Karpas-422 (cell line): Measurements from ENCODE around the gene RNASEH2A. TPM values are rescaled to one million over a fixed set of nuclear protein-coding genes. Genes with fewer than 3 reads are reported as not detected.
A peak's percentile ranks its signal among the peaks of the same experiment; 100 is the strongest.
"Not testable (repeated sequence)": the region's sequence is repeated elsewhere in the genome, so short reads cannot be mapped to it uniquely, and the experiment has no call there.

Experiments
- DNase-seq: peaks from one replicate; pipeline ENCODE4 v3.0.0-alpha.2; 2015
- H2AFZ ChIP-seq: fragments of 200-600 bp; sonication (generic); 2 replicates; pipeline ENCODE4 v1.6.1; 2014; ENCODE audit warnings: antibody characterized with exemption, low read length, mixed read lengths
- H3K27ac ChIP-seq: fragments of 200-600 bp; sonication (generic); 2 replicates; pipeline ENCODE4 v1.5.1; 2014; ENCODE audit warnings: mild to moderate bottlenecking, low read length, moderate library complexity
- H3K27me3 ChIP-seq: fragments of 200-600 bp; sonication (generic); 2 replicates; pipeline ENCODE4 v1.6.1; 2014; ENCODE audit warnings: low read length, mixed read lengths
- H3K36me3 ChIP-seq: fragments of 200-600 bp; sonication (generic); 2 replicates; pipeline ENCODE4 v1.6.1; 2014; ENCODE audit warnings: low read length, mixed read lengths; ENCODE audit not compliant: insufficient read depth
- H3K4me1 ChIP-seq: fragments of 200-600 bp; sonication (generic); 2 replicates; pipeline ENCODE4 v1.6.1; 2014; ENCODE audit warnings: mild to moderate bottlenecking, low read length, mixed read lengths
- H3K4me2 ChIP-seq: fragments of 200-600 bp; sonication (generic); 2 replicates; pipeline ENCODE4 v1.6.1; 2014; ENCODE audit warnings: low read length, low read depth, mild to moderate bottlenecking; ENCODE audit not compliant: poor library complexity, severe bottlenecking
- H3K4me3 ChIP-seq: fragments of 200-600 bp; sonication (generic); 2 replicates; pipeline ENCODE4 v1.5.1; 2014; ENCODE audit warnings: mild to moderate bottlenecking, antibody characterized with exemption, low read length, mixed read lengths
- H3K79me2 ChIP-seq: fragments of 200-600 bp; sonication (generic); 2 replicates; pipeline ENCODE4 v1.6.1; 2014; ENCODE audit warnings: mild to moderate bottlenecking, low read length, mixed read lengths
- H3K9ac ChIP-seq: fragments of 200-600 bp; sonication (generic); 2 replicates; pipeline ENCODE4 v1.6.0; 2014; ENCODE audit warnings: low read length
- H3K9me2 ChIP-seq: fragments of 200-600 bp; sonication (generic), shearing (Covaris generic); replicated peaks from 2 replicates; pipeline ENCODE4 v1.6.0; 2014; ENCODE audit warnings: mild to moderate bottlenecking, low read length, moderate library complexity; ENCODE audit not compliant: insufficient read depth
- H3K9me3 ChIP-seq: fragments of 300-700, 200-600 bp; sonication (generic); 2 replicates; pipeline ENCODE4 v1.6.1; 2014; ENCODE audit warnings: low read length, mixed read lengths
- H4K20me1 ChIP-seq: fragments of 200-600 bp; sonication (generic); 2 replicates; pipeline ENCODE4 v1.6.1; 2014; ENCODE audit warnings: mild to moderate bottlenecking, antibody characterized with exemption, low read length, low read depth; ENCODE audit not compliant: insufficient read depth
- total RNA-seq: library from RNA; depleted of rRNA; stranded (reverse); fragments of >200 nt; shearing (Covaris generic); gene quantifications from 2 replicates; pipeline ENCODE4 v1.2.3, GENCODE V29; 2014; ENCODE audit warnings: low replicate concordance

Gene RNASEH2A
- total RNA-seq, 1 experiment from 2014 or later, result 37.8 TPM

DNA sequence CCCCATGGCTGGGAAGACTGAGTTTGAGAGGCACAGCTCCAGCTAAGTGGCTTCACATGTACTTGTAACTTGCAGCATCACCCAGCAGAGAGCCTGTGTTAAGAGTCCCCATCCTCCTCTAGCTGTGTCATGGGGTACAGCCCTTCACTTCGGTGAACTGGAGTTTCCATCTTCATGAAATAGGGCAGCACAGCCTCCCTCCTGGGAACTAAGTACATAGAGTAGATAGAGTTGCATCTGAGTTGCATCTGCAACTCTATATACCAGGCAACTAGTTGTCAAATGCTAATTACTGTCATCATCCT is 6.0 kb upstream of the RNASEH2A start:
- no peaks in the 10 kb centered on the region for H3K9me3 ChIP-seq
- peak overlapping the region; percentile 83 for H3K4me2 ChIP-seq
- H3K36me3 ChIP-seq, result peaks cover 6% of the 10 kb centered on the region
- peaks cover 20% of the 10 kb centered on the region for H3K79me2 ChIP-seq
- no peaks in the 10 kb centered on the region for H3K9me2 ChIP-seq
- DNase-seq, result no peak
- no peaks in the 10 kb centered on the region for H3K27me3 ChIP-seq
- H3K4me1 ChIP-seq, result peaks cover 29% of the 10 kb centered on the region
- no peaks in the 10 kb centered on the region for H4K20me1 ChIP-seq
- H2AFZ ChIP-seq, result no peak overlapping the region
- H3K9ac ChIP-seq, result peak overlapping the region; percentile 88
- H3K27ac ChIP-seq, result peak overlapping the region; percentile 62; the same call in 1 of the 2 replicates
- peak overlapping the region; percentile 83 for H3K4me3 ChIP-seq

DNA sequence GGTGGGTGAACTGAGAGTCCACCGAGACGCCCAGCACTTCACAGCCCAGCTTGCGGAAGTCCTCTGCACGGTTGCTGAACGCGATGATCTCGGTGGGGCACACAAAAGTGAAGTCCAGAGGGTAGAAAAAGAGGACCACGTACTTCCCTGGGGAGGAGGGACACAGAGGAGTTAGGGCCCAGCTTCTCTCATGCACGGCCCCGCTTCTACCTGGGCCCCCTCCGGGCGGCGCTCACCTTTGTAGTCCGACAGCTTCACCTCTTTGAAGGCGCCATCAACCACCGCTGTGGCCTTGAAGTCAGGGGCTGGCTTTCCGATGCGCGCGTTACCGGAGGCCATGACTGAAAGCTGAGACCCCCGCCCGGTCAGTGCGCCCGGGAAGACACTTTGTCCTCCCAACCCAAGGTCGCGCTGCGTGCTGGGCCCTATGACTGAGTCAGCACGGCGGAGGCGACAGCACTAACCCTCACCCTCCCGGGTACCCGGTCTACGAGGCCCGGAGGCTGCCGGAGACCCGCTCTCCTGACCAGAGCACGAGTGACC is 5.4 kb upstream of the RNASEH2A start:
- Histone ChIP-seq H3K4me1 (peaks cover 31% of the 10 kb centered on the region), H2AFZ (0 out of 2 replicates have a peak overlapping the region, but pooled peaks have one; percentile 92), H3K9me3 (no peaks in the 10 kb centered on the region), H3K9me2 (no peaks in the 10 kb centered on the region), H3K27me3 (no peaks in the 10 kb centered on the region), H3K4me3 (peak overlapping the region; percentile 83), H3K4me2 (peak overlapping the region; percentile 83), H3K79me2 (peaks cover 20% of the 10 kb centered on the region), H3K9ac (peak overlapping the region; percentile 88), H4K20me1 (no peaks in the 10 kb centered on the region), H3K36me3 (peaks cover 6% of the 10 kb centered on the region), H3K27ac (peak overlapping the region; percentile 62)
- DNase-seq, result peak; percentile 62

DNA sequence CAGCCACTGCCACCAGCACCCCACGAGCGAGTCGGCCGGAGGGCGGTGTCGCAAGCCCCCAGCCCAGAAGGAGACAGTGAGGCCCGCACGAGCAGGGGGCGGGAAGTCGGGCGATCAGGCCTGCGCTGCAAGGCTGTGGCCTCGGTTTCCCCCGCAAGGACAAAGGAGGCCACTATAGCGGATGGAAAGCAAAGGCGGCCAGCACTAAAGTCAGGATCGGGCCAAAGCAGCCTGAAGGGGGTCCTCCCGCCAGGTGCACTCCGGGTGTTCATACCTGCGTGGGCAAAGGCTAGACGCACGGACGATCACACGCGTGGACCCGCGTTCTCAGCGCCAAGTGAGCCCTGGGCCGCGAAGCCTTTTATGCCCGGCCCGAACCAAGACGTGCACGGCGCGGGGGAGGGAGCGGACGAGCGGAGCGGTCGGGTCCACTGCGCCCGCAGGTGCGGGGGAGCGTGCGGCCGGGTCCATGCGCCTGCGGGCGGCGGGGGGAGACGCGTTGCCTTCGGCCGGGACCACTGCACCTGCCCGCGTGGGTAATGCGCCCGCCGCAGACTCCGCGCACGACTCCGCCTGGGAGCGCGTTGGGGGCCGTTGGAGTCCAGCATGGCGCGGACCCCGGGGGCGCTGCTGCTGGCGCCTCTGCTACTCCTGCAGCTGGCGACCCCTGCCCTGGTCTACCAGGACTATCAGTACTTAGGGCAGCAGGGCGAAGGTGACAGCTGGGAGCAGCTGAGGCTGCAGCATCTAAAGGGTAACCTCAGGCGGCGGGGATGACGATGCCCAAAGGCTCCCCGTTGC is 4.7 kb upstream of the RNASEH2A start, which contains the start of the genes PRDX2 and THSD8:
TSS of gene PRDX2 (minus strand) at position 335 of the 801 bp plus-strand sequence. CDS start 539 bp downstream, outside the sequence.
TSS of gene THSD8 (plus strand) at position 604 of the 801 bp plus-strand sequence. CDS start at position 607, 3 bp downstream.
- Histone ChIP-seq H3K79me2 (peaks cover 22% of the 10 kb centered on the region), H3K4me1 (peaks cover 31% of the 10 kb centered on the region), H3K27me3 (no peaks in the 10 kb centered on the region), H3K36me3 (peaks cover 6% of the 10 kb centered on the region), H4K20me1 (no peaks in the 10 kb centered on the region), H3K27ac (peak within 1 kb of the TSS; percentile 62), H3K9ac (peak within 1 kb of the TSS; percentile 88), H3K9me2 (no peaks in the 10 kb centered on the region), H3K4me3 (peak within 1 kb of the TSS; percentile 83), H2AFZ (peak within 1 kb of the TSS; percentile 92; the same call in 1 of the 2 replicates), H3K4me2 (peak within 1 kb of the TSS; percentile 83), H3K9me3 (no peaks in the 10 kb centered on the region)
- DNase-seq, result peak; percentile 96

DNA sequence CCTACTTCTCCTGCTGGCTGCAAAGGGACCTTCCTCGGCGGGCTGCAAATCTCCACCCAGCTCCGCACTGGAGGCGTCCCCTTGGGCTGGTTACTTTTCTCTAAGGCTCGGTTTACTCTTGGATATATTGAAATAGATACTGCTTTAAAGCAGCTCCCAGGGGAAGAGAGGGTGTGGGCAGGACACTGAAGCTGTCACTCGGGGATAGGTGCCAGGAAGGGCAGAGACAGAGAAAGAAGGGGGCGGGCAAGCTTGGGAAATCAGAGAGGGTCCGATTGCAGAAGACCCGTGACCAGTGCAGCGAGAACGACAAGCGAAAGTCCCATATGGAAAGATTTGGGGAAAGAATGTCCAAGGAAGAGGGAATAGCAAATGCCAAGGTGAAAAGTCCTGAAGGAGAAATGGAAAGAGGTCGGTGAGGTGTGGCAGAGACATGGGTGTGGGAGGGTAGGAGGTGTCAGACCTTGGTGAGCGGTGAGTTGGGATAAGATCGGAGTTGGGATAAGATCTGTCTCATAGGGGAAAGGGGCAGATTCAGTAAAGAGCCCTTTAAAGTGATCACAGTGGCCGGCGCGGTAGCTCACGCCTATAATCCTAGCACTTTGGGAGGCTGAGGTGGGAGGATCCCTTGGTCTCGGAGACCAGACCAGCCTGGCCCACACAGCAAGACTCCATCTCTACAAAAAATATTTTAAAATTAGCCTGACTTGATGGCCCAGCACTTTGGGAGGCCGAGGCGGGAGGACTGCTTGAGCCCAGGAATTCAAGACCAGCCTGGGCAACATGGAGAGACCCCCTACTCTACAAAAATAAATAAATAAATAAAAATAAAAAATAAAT is 3.9 kb upstream of the RNASEH2A start:
- no peaks in the 10 kb centered on the region for H4K20me1 ChIP-seq
- peaks cover 6% of the 10 kb centered on the region for H3K36me3 ChIP-seq
- DNase-seq, result no peak
- H3K4me2 ChIP-seq, result peak overlapping the region; percentile 83
- H3K79me2 ChIP-seq, result peaks cover 29% of the 10 kb centered on the region
- no peaks in the 10 kb centered on the region for H3K9me3 ChIP-seq
- peaks cover 36% of the 10 kb centered on the region for H3K4me1 ChIP-seq
- H3K9me2 ChIP-seq, result no peaks in the 10 kb centered on the region
- no peak overlapping the region for H3K27ac ChIP-seq
- peak overlapping the region; percentile 83 for H3K4me3 ChIP-seq
- H3K27me3 ChIP-seq, result no peaks in the 10 kb centered on the region
- peak overlapping the region; percentile 92; the same call in 1 of the 2 replicates for H2AFZ ChIP-seq
- peak overlapping the region; percentile 88 for H3K9ac ChIP-seq

DNA sequence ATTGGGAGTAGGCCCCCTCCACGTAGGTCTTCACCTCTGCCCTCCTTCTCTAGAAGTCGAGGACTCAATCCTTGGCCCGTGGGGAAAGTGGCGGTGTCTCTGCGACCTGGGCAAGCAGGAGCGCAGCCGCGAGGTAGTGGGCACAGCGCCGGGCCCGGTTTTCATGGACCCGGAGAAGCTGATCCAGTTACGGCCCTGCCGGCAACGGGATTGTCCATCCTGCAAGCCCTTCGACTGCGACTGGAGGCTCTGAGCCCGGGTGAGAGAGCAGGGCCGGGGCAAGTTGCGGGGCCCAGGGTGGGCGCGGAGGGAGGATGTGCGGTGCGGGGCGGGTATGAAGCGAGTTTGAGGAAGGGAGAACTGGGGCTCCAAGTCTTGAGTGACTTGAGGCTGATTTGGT is 2.3 kb upstream of the RNASEH2A start:
- Histone ChIP-seq H3K27ac (no peak overlapping the region), H3K9me2 (no peaks in the 10 kb centered on the region), H3K4me3 (no peak overlapping the region), H4K20me1 (no peaks in the 10 kb centered on the region), H3K4me2 (no peak overlapping the region), H3K9me3 (no peaks in the 10 kb centered on the region), H3K27me3 (no peaks in the 10 kb centered on the region), H3K9ac (no peak overlapping the region), H3K4me1 (peaks cover 36% of the 10 kb centered on the region), H3K79me2 (peaks cover 29% of the 10 kb centered on the region), H3K36me3 (peaks cover 6% of the 10 kb centered on the region), H2AFZ (no peak overlapping the region)
- DNase-seq, result no peak

DNA sequence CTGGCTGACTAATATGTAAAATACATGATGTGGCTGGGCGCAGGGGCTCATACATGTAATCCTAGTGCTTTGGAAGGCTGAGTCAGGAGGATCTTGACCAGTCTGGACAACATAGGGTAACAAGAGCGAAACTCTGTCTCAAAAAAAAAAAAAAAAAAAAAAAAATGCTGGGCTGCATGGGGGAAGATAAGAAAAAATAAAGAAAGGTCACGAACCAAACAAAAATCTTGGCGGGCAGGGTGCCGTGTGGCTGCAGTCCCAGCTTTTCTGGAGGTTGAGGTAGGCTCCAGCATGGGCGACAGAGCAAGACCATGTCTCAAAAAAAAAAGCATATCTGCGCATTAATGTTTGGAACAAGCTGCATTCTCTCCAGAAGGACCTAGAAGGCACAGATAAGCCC is 8.7 kb downstream of the RNASEH2A start:
- Histone ChIP-seq H3K27ac (no peak overlapping the region), H2AFZ (no peak overlapping the region), H3K4me1 (no peaks in the 10 kb centered on the region), H3K9me2 (no peaks in the 10 kb centered on the region), H3K4me2 (no peak overlapping the region), H3K36me3 (no peaks in the 10 kb centered on the region), H4K20me1 (no peaks in the 10 kb centered on the region), H3K9me3 (no peaks in the 10 kb centered on the region), H3K79me2 (no peaks in the 10 kb centered on the region), H3K27me3 (no peaks in the 10 kb centered on the region), H3K9ac (no peak overlapping the region), H3K4me3 (no peak overlapping the region)
- DNase-seq, result no peak

DNA sequence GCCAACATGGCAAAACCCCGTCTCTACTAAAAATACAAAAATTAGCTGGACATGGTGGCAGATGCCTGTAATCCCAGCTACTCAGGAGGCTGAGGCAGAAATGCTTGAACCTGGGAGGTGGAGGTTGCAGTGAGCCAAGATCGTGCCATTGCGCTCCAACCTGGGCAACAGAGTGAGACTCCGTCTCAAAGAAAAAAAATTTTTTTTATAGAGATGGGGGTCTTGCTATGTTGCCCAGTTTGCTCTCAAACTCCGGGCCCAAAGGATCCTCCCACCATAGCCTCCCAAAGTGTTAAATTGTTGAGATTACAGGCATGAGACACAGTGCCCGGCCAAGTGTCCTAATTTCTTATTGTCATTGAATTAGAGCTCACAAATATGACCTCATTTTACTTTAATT is 10.8 kb downstream of the RNASEH2A start:
- H3K79me2 ChIP-seq, H3K9me2 ChIP-seq, H3K27me3 ChIP-seq, H3K9me3 ChIP-seq, H3K36me3 ChIP-seq, H3K4me3 ChIP-seq, H3K9ac ChIP-seq, H2AFZ ChIP-seq, DNase-seq, H3K4me2 ChIP-seq, H4K20me1 ChIP-seq, H3K4me1 ChIP-seq, H3K27ac ChIP-seq: not testable (repeated sequence)

DNA sequence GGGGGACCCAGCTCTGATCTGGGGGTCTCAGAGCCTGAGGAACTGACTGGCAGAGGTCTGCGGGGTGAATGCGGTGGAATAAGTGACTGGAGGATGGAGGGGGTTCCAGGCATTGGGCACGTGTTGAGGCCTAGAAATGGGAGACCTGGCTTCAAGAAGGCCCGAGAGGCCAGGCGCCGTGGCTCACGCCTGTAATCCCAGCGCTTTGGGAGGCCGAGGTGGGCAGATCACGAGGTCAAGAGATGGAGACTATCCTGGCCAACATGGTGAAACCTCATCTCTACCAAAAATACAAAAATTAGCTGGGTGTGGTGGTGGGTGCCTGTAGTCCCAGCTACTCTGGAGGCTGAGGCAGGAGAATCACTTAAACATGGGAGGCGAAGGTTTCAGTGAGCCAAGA is 11.4 kb downstream of the RNASEH2A start:
- H3K27me3 ChIP-seq, H3K4me1 ChIP-seq, H3K4me3 ChIP-seq, H3K36me3 ChIP-seq, H3K4me2 ChIP-seq, H3K9ac ChIP-seq, H4K20me1 ChIP-seq, H3K9me2 ChIP-seq, H3K9me3 ChIP-seq, H3K79me2 ChIP-seq, DNase-seq, H2AFZ ChIP-seq, H3K27ac ChIP-seq: not testable (repeated sequence)
